ENCODE results near the gene AOC3. TPM values are rescaled to one million over a fixed set of nuclear protein-coding genes. Genes with fewer than 3 reads are reported as not detected.

AOC3 gene
- polyA plus RNA-seq, 1 of the 3 experiments (the other 2 are of a cell fraction), result 0.03 TPM

GRCh38 chr17:42832213-42832933 lies 18.6 kb upstream of the AOC3 start:
- POLR2A ChIA-PET, result interaction anchor here (1.0 kb wide), 1 partner anchor 9 kb away, joined by 3 read pairs; the partner anchor contains the start of gene BECN1
- H3K79me2 ChIP-seq (ENCODE audit: insufficient read depth), result peaks cover 49% of the 10 kb centered on the region
- WGBS (ENCODE audit: low lambda C conversion rate), result 37% methylated on average over 9 of the region's 9 CpGs

More at GRCh38 chr17:42832213-42832933, 18.6 kb upstream of the AOC3 start:
- DNase-seq, result peak; percentile 47
- Histone ChIP-seq H3K4me1 (ENCODE audit: control insufficient read depth in 1 of 2, insufficient read depth in 2 of 2, low read depth in 1 of 2, low read length in 1 of 2) (peaks cover 4 to 9% of the 10 kb centered on the region in 2 experiments; a peak in 3 of 4 replicates), H2AFZ (ENCODE audit: low read depth) (peak overlapping the region; percentile 98), H3K27ac (ENCODE audit: low read depth in 2 of 2, low read length in 1 of 2) (peak overlapping the region; percentile 74 to 86), H3K9me3 (no peaks in the 10 kb centered on the region), H4K20me1 (ENCODE audit: insufficient read depth) (no peaks in the 10 kb centered on the region), H3K9me2 (no peaks in the 10 kb centered on the region), H3K4me3 (ENCODE audit: low read depth in 2 of 2, low read length in 1 of 2) (peak overlapping the region; percentile 79 to 83), H3F3A (replicated peaks; ENCODE audit: insufficient read depth) (peaks cover 9% of the 10 kb centered on the region), H3K36me3 (replicated peaks in 1 of 2; ENCODE audit: control insufficient read depth in 1 of 2, insufficient read depth in 2 of 2, low read length in 1 of 2) (peaks cover 11 to 20% of the 10 kb centered on the region in 2 experiments), H3K27me3 (ENCODE audit: insufficient read depth) (no peaks in the 10 kb centered on the region), H3K9ac (peak overlapping the region; percentile 92), H3K4me2 (peak overlapping the region; percentile 98)
- CTCF ChIA-PET, result interaction anchor here (0.6 to 4.3 kb wide), 4 partner anchors 8 to 165 kb away, joined by 4 to 33 read pairs (median 4); partner anchors contain the start of genes BECN1 and RPL27
- TF ChIP-seq EP300 (IDR thresholded peaks at IDR 0.05; ENCODE audit: borderline replicate concordance in 1 of 2, low read depth in 1 of 2, low read length in 1 of 2) (no peak), MXI1 (IDR thresholded peaks at IDR 0.05; ENCODE audit: low read depth, low read length) (no peak), ELF1 (IDR thresholded peaks at IDR 0.05) (no peak), JUND (IDR thresholded peaks at IDR 0.05) (no peak), FOXM1 (IDR thresholded peaks at IDR 0.05; ENCODE audit: low read depth) (no peak), NRF1 (IDR thresholded peaks at IDR 0.05; ENCODE audit: low read depth, low read length) (no peak), POLR2AphosphoS5 (IDR thresholded peaks at IDR 0.05; ENCODE audit: low read depth, low read length) (no peak), FOXJ3 (CRISPR knock-in tag; IDR thresholded peaks at IDR 0.05) (no peak), MAX (IDR thresholded peaks at IDR 0.05; ENCODE audit: low read depth) (no peak), EZH2phosphoT487 (IDR thresholded peaks at IDR 0.05; ENCODE audit: borderline replicate concordance, low read depth) (no peak), PBX3 (IDR thresholded peaks at IDR 0.05) (no peak), TAF1 (IDR thresholded peaks at IDR 0.05; ENCODE audit: borderline replicate concordance, low read depth, low read length) (no peak), CTCF (IDR thresholded peaks at IDR 0.05) (no peak), MEF2A (IDR thresholded peaks at IDR 0.05; ENCODE audit: borderline replicate concordance, low read depth) (no peak)
